HT-29 (cell line): ENCODE measurements around the gene DCAF15. TPM values are rescaled to one million over a fixed set of nuclear protein-coding genes. Genes with fewer than 3 reads are reported as not detected.

Experiments
- DNase-seq: peaks from one replicate; pipeline ENCODE4 v3.0.0-alpha.2; 2015; ENCODE audit warnings: low spot score
- total RNA-seq: library from RNA; depleted of rRNA; stranded (reverse); fragments of >200 nt; shearing (Covaris generic); gene quantifications from 2 replicates; pipeline ENCODE4 v1.2.3, GENCODE V29; 2014

Gene DCAF15
- total RNA-seq, 1 experiment from 2014 or later, result 46.6 TPM

DNA sequence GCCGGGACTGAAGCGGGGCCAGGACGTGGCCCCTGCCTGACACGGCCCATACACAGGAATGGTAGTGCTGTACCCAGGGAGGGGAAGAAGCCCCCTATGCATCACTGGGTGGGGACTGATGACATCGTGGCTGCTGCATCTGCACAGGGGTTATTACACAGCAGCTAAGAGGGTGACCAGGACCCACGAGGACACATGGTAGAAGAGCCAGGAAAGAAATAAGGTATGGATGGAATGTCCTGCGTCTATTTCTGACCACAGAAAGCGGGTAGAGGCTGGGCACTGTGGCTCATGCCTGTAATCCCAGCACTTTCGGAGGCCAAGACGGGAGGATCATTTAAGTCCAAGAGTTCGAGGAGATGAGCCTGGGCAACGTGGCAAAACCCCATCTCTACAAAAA is 24.1 kb downstream of the DCAF15 start:
- DNase-seq, result no peak

DNA sequence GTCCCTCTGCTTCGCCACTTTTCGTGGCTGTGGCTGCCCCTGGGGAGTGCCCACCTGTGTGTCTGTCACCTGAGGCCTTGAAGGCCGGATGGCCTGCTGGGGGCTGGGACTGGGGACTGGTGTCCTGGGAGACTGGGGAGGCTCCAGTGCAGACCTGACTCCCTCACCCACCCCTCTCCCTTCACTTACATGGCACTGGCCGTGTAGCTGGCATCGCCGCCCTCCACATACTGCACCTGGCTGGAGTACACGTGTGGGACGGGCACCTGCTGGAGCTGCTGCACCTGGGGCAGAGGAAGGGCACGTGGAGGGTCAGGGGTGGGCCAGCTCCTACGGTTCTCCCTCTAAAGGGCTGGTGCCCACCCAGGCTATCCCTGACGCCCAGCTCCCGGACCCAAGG is 25.5 kb downstream of the DCAF15 start:
- no peak for DNase-seq

DNA sequence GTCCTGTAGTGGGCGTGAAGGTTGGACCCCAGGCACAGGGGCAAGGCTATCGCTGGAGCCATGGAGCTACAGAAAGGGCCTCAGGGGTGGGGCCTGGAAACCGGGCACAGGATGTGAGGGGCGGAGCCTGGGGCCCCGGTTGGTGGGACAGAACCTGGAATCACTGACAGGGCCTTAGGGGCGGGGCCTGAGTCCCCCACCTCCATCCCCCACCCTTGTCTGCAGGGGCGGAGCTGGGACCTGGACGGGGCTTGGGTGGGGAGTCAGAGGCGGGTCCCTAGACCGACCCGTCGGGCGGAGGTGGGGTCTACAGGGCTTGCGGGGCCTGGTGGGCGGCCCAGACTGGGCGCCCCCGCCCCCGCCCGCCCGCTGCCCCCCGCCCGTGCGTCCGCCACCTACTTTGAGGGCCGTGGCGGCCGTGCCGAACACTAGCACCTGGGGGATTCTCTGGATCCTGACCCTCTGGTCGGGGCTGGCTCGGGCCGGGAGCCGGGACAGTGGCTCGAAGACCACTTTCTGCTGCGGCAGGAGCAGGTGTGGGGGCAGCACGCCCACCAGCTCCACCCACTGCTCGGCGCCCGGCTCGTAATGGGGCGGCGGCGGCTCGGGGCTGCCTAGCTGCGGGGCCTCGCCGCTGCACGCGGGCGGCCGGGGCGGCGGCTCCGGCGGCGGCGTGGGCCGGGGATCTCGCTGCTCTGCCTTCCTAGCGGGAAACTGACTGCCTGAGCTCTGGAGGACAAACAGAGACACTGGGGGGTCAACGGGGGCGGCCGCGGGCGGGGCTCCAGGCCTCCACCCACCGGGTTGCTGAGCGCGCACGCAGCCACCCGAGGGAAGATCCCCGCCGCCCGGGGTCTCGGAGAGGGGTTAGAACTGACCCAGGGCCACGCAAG is 26.3 kb downstream of the DCAF15 start:
- DNase-seq, result peak; percentile 18

DNA sequence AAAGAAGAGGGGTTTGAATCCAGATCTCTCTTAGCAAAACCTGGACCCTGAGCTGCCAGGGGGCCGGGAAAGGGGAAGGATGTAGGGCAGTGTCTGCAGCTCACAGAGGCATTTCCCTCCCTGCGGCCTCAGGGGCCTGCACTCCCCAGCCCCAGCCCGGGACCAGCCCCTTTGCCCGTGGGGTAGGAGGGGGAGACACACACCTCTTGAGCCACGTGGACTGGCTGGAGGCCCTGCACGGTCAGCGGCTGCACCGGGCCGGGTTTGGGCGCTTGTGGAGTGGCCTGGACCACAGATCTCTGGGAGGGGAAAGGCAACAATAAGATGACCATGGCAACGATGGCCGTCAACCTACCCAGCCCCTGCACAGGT is 26.9 kb downstream of the DCAF15 start:
- DNase-seq, result no peak

DNA sequence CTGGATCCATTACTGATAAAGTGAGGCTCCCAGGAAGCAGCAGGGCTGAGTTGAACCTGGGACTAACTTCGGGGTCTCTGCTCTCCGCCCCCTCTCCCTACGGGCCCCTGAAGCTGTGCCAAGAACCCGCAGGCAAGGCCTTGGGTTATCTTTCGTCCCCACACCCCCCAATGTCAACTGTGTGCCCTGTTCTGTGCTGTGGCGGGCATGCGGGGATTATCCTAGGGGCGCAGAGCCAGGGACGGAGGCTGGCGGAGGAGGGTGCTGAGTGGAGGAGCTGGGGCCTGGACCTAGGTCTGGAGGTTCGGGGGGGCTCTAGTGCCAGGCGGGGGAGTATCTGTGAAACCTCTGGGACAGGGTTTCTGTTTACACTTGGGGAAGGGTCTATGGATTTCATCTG is 27.4 kb downstream of the DCAF15 start:
- DNase-seq, result no peak

DNA sequence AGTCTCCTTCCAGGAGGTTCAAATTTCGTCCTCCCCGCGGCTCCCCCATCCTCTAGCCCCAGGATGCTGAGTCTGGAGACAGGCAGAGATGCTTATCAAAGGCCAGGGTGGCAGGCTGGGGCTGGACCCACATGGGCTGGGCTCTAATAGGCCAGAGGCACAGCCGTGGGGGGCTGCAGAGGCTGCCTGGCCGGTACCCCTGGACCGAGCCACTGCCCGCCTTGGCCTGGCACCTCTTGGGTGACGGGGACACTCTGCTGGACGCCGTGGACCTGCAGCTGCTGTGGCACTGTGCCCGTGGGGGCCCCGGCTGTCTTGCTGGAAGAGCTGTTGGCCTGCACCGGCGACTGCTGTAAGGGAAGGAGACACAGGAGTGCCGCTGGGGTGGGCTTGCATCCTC is 28.0 kb downstream of the DCAF15 start:
- DNase-seq, result no peak

DNA sequence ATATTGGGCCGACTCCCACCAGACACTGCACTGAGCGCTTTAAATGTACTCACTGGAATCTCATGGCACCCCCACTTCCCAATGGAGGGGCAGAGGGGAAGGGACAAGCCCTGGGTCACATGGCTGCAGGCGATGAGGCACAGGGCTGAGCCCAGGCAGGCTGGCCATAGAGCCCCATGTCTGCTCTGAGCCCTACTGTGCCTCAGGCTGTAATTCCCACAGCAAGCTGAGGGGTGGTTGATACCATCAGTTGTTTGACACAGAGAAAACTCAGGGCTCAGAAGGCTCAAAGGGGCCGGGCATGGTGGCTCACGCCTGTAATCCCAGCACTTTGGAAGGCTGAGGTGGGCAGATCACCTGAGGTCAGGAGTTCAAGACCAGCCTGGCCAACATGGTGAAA is 28.7 kb downstream of the DCAF15 start:
- no peak for DNase-seq

DNA sequence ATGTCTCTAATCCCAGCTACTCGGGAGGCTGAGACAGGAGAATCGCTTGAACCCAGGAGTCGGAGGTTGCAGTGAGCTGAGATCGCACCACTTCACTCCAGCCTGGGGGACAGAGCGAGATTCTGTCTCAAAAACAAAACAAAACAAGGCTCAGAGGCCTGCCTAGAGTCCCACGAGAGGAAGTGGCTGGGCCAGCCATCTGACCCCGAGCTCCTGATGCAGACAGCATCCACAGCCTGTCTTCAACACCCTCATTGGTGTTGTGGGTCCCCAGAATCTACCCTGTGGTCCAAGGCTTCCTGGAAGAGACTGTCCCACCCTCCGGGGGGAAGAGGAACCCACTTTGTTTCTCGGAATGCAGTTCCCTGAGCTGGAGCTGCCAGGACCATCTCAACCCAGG is 29.2 kb downstream of the DCAF15 start:
- no peak for DNase-seq

DNA sequence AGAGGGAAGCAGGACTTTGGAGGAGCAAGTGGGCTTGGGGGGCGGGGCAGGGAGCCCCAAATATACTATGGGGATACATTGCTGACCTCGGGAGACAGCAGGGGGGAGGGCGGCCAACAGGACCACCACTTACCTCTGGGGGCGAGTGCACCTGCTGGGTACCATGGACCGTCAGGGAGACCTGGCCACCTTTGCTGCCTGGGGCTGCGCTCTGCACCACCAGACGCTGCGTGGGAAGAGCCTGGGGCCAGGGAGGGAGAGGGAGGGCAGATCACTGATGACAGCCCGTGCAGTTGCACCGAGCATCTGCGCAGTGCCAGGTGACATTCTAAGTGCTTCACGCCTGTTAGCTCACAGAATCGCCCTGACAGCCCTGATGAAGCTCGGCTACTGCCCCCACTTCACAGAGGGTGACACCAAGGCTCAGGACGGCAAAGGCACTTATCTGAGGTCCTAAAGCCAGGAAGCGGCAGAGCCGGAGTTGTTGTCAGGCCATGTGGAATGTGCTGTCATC is 29.7 kb downstream of the DCAF15 start:
- DNase-seq, result no peak

DNA sequence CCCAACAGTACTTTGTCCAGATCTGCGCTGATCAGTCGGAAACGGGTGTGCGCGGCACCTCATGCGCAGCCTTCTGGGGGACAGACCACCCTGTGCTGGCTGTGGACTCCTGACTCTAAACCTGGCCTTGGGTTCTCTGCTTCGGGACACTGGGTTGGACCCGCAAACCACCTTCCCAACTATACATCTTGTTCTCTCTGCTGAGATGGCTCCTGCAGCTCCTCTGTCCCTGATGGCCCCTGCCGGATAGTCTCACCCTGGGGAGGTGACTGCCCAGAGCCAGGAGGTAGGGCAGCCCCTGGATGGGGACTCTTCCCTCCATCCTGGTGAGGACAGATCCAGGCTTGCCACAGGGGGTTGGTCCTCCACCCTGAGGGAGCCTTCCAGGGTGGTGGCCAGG is 30.5 kb downstream of the DCAF15 start:
- DNase-seq, result no peak

DNA sequence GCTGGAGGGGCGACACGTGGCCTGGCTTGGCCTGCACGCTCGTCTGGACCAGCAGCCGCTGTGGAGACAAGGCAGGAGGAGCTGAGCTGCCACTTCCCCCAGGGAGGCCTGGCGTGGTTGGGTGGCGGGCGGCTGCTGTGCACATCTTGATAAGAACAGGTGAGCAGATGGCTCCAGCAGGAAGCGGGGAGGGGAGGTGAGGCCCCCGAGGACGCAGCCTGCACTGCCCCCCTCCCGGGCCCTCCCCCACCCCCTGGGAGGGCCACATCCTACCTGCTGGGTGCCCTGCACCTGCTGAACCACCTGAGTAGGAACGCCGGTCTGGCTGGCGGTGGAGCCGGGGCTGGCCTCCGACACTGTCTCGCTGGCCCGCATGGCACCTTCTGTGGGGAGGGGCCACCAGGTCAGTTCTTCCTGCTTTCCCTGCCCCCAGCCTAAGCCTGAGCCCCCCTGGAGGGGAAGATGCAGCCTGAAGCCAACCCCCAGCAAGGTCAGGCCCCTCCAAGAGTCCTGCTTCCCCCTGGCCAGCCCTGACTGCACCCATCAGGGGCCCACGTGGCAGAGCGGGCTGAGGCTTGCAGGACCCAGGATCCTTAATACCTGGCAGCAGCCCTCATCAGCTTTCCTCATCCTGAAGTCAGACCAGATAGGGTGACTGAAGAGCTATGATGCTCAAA is 31.0 kb downstream of the DCAF15 start:
- DNase-seq, result no peak

DNA sequence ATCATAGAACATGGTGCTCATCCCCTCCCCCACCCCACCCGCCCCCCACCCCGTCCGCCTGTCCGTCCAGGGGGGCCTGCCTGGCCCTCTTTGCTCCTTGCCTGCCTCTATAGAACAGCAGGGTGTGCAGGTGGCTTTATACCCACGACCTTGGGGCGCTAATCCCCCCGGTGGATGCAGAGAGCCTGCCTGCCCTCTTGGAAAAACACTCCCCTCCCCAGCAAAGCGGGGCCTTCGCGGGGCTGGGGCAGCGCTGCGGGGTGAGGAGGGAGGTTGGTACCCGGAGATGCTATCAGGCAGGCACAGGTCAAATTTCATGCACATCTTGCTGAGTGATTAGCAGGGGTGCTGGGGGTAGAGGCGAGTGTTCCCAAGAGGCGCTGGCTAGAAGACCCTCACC is 31.9 kb downstream of the DCAF15 start:
- DNase-seq, result no peak

DNA sequence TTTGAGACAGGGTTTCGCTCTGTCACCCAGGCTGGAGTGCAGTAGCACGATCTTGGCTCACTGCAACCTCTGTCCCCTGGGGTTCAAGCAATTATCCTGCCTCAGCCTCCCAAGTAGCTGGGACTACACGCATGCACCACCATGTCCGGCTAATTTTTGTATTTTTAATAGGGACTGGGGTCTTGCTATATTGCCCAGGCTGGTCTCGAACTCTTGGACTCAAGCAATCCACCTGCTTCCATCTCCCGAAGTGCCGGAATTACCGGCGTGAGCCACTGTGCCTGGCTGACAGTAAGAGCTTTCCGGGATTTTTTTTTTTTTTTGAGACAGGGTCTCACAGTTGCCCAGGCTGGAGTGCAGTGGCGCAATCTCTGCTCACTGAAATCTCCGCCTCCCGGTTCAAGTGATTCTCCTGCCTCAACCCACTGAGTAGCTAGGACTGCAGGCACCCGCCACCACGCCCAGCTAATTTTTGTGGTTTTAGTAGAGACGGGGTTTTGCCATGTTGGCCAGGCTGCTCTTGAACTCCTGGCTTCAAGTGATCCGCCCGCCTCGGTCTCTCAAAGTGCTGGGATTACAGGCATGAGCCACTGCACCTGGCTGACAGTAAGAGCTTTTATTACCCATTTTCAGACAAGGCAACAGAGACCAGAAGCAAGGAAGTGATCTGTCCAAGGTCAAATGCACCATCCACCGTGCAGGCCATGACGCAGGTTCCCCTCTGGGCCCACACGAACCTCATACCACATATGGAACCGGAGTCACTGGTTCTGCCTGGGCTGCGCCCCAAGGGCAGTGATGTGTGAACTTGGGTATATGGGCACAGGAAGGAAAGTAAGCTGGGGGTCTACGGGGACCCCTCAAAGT is 32.8 kb downstream of the DCAF15 start:
- no peak for DNase-seq

DNA sequence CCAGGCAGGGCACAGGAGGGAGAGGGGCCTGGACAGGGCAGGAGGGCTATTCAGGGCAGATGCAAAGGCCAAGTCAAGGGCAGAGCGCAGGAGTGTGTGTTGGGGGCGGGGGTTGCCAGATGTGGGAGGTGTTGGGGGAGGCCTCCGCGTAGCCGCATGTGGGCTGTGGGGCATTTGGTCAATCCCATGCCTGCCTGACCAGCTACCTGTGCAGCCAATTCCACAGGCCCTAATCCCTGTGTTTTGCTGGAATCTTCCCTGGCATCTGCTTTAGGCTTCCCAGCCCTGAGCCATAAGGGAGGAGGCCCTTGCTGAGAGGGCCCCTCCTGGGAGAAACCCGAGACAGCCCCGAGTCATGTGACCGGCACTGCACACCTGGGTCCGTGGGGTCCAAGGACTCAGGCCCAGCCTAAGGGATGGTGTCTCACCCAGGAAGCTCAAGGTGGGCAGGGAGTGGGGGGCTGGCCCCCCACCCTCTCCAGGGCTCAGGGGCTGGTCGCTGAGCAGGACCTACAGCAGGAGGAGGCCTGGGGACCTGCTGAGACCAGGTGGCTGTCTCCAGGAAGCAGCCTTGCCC is 33.5 kb downstream of the DCAF15 start:
- no peak for DNase-seq

DNA sequence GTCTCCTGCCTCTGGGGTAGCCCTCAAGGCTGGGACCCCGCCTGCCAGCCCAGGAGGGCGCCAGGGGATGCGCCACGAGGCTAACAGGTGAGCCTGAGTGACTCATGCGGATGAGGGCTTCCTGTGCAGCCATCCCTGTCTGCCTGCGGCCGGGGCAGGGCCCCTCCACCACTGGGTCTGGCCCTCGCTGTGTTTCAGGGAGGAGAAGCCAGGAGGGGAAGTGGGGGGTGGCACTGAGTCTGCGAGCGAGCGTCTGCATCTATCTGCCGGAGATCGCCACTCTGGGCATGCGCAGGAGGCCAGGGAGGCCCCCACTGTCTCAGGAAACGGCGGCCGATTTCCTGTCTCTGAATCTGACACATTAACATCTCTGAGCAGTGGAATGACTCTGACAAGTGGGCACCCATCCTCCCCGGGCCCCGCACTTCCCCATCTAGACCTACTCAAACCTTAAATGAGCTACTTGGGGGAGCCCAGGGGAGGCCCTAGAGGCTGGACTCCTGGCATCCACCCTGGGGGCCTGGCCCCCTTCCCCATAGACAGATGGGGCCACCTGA is 34.1 kb downstream of the DCAF15 start:
- no peak for DNase-seq

DNA sequence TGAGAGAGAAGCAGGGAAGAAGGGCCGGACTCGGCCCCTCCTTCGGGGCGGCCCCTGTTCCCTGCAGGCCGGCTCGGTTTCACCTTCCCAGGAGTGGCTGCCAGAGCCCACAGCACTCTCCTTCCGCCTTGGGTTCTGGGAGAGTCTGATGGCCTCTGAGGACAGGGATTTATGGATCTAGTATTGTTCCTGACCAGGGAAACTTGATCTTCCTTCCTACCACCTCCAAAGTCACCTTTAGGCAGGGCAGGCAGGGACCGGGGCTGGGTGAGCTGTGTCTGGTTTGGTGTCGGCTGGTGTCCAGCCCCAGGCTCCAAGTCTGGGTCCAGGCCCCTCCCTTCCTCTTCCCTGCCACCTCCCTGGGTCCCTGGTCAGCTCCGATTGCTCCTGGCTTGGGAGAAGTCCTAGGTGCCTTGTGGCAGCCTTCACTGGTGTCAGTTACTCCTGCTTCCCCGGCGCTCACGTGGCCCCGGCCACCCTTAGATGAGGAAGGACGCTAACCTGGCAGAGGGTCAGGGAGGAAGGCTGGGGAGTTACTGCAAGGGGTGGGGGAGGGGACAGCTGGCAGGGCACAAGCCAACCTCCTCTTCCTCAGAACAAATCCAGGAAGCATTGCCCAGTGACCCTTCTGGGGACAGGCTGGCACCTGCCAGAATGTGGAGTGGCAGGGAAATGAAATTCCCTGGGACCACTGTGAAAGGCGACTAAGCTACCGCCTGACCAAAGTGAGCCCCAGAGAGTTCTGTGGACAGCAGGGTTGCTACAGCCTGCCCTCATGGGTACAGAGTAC is 35.0 kb downstream of the DCAF15 start:
- no peak for DNase-seq

DNA sequence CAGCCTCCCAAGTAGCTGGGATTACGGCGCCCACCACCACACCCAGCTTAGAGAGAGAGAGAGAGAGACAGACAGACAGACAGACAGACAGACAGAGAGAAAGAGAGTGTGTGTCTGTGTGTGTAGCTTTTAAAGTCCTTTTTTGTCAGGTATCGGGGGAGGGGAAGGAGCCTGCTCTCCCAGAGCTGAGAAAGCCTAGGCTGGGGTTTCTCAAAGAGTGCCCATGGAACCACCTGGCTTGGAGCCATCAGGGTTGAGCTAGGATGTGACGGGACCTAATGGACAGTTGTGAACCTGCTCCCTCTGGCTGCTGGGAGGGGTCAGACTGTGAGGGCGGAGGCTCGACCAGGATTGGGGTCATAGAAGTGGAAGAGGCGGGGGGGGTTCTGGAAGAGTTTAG is 37.2 kb downstream of the DCAF15 start:
- no peak for DNase-seq

DNA sequence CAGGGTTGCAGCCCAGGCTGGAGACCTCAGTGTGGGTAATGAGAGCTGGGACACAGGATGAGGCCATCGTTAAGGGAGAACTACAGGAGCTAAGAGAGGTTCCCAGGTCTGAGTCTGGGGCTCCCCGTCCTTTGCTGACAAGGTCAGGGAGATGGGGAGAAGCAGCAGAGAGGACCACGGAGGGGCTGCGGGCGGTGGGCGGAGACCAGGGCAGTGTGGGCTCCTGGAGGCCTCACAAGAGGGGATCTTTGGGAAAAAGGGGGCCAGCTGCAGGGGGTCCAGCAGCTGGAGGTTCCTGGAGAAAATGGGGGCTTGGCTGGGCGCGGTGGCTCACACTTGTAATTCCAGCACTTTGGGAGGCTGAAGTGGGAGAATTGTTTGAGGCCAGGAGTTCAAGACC is 37.8 kb downstream of the DCAF15 start:
- DNase-seq, result no peak

DNA sequence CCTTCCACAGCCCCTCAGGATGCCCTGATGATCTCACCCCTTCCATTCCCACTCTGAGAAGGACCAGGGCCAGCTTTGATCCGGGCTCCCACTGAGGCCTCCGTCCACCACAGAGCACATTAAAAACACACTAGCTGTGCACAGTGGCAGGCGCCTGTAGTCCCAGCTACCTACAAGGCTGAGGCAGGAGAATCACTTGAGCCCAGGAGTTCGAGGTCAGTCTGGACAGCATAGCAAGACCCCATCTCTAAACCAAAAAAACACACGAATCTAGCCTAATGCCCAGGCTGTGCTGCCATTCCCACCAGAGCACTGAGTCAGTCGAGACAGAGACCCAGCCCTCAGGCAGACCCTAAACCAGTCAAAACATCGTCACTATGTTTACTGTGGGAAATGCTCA is 39.7 kb downstream of the DCAF15 start:
- DNase-seq, result no peak

DNA sequence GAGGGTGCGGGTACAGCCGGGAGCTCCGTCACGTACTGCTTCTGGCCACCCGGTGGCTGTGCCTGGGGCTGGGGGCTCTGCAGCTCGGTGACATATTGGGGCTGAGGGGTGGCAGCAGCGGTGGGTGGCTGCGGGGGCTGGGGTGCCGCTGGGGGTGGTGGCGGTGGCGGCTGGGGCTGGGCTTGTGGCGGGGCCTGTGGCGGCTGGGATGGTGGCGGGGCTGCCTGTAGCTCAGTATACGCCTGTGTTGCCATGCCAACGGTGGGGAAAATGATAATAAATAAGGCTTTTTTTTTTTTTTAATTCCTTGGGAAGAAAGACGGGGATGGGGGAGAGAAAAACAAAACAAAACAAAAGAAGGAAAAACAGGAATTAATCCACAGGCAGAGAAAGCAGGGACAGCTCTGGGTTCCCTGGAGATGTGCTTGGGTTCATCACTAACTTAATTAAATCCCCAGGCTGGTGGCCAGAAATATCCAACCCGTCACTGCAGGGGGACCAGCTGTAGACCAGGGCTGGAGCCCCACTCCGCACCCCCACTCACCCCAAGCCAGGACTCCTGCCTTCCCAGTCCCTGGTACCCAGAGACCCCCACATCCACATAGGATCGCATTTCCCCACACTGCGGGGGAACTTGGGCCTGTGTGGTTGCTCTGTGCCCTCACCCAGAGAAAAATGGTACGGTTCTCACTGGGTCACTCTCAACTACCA is 41.4 kb downstream of the DCAF15 start:
- DNase-seq, result no peak
